GM19099 (cell line): Measurements from ENCODE around the gene KCTD2.

Source experiments
- POLR2A ChIP-seq: IDR thresholded peaks from 3 replicates; pipeline ENCODE4 v1.6.1; 2011; ENCODE audit warnings: low read depth; ENCODE audit not compliant: insufficient read length; ENCODE audit errors: extremely low read depth

The KCTD2 gene

DNA sequence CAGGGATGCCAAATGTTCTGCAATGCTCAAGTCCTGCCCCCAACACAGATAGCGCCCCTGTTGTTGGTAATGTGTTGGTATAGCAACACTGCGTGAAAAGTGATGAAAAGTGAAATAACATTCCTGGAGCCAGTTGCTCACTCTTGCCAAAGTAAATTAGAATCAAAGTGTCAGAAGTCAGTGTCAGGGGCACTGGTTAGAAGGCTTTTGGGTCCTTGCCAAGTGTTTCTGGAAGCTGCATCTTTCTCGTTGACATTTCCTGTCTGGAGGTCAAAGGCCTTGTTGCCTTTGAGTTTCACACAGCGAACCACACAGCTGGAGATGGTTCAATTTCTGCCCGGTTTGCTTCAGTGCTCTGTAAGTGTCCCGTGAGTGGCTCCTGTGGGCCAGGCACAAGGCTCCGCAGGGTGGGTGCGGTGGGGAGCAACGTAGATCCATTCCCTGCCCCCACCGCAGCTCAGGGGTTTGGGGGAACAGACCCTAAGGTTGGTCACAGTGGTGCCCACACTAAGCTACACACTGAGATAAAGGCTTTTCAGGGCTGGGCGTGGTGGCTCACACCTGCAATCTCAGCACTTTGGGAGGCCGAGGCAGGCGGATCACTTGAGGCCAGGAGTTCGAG, 37.1 kb downstream of the KCTD2 start:
- TF ChIP-seq POLR2A: no peak

DNA sequence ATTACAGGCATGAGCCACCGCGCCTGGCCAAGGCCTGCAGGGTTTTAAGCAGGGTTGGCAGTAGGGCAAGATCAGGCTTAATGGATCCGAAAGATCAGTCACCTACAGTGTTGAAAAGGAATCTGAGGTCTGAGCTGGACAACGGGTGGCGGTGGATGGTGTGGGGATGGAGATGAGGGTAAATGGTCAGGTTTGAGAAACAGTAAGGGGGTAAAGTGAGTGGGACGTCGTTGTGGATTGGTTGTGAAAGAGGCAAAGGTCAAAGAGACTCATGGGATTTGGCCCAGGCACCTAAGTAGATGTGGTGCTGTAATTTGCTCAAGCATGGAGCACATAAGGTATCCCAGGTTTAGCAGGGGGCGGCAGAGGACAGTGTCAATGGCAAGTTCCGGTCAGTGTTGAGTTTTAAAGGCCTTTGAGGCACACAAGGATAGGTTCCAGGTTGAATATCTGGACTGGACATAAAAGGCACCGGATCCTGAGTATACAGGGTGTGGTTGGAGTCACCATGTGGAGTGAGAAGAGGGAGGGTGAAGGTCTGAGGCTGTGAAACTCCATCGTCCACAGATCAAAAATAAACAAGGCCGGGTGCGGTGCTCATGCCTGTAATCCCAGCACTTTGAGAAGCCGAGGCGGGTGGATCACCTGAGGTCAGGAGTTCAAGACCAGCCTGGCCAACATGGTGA, 39.6 kb downstream of the KCTD2 start:
- TF ChIP-seq POLR2A: no peak

DNA sequence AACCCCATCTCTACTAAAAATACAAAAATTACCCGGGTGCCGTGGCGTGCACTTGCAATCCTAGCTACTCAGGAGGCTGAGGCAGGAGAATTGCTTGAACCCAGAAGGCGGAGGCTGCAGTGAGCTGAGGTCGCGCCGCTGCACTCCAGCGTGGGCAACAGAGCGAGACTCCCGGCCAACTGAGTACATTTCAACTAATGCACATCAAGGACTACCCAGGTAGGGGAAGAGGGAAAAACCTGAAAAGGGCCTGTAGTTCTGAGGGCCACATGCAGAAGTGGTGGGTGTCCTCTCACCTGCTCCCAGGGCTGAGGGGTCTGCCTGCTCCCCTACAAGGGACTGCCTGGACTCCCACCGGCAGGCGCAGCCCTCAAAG, 40.1 kb downstream of the KCTD2 start:
- TF ChIP-seq POLR2A: no peak

- no peak for TF ChIP-seq POLR2A
Observed at GRCh38 chr17:75087558-75088453, 40.8 kb downstream of the KCTD2 start, which contains the start of gene SLC16A5. TSS of gene SLC16A5 (plus strand) at chr17:75087954. CDS start at chr17:75093637, 5,683 bp downstream.

- TF ChIP-seq POLR2A: no peak
Observed at GRCh38 chr17:75088465-75089417, 41.7 kb downstream of the KCTD2 start.

DNA sequence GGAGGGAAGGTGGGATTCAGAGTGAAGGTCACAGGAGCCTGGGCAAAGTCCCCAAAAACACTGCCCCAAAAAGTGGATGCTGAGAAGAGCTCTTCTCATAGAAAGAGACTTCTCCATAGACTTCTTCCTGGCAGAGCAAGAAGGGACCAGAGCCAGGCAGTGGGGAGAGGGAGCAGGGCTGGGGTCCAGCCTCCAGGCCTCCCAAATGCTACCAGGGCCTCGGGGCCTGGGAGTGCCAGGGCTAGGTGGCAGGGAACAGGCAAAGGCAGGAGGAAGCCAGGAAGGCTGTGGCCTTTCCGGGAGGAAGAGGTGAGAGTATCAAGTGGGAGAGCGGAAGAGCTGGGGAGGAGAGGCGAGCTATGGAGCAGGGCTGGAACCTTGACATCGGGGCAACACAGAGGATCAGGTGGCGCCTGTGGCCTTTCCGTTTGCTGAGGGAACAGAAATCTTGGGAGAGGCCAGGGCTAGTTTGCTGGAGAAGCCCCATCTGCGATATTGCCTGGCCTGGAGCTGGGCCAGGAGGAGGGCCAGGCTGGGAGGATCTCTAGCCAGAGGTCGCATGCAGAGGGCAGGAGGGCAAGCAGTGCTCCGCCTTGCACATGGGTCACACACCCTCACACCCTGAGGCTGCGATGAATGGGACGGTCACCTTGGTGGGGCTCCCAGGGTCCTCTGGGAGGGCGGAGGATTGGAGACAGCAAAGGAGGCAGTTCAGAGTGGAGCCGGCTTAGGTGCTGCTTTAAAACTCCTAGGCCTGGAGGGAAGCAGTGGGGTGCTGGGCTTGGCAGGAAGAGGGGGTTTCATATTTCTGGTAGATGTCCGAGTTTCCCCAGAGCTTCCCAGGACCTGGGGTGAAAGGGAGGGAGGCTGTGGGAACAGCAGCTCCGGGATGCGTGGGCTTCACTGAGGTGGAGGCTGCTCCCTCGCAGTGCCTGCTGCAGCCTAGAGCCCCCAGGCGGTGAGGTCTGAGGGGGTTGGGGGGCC, 44.1 kb downstream of the KCTD2 start:
- no peak for TF ChIP-seq POLR2A

- TF ChIP-seq POLR2A: no peak
Observed at GRCh38 chr17:75091855-75092327, 44.9 kb downstream of the KCTD2 start.

DNA sequence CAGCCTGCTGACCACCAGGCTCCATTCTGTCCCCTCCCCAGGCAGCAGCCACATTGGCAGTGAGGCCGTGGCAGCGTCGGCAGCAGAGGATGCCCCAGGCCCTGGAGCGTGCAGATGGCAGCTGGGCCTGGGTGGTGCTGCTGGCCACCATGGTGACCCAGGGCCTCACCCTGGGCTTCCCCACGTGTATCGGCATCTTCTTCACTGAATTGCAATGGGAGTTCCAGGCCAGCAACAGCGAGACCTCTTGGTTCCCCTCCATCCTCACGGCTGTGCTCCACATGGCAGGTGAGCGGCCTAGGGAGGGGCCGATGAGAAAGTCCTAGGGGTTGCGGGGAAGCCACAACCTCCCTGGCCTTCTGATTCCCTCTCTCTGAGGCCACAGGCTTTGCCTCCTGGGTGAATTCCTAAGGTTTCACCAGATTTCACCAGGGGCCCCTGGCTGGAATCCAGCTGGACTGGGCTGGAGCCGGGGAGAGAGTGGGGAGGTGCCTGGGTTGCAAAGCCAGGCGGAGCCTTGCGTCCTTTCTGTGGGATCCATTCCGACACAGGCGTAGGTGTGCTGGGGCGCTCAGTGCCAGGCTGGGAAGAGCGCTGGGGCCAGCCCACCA, 46.6 kb downstream of the KCTD2 start:
- TF ChIP-seq POLR2A: no peak

DNA sequence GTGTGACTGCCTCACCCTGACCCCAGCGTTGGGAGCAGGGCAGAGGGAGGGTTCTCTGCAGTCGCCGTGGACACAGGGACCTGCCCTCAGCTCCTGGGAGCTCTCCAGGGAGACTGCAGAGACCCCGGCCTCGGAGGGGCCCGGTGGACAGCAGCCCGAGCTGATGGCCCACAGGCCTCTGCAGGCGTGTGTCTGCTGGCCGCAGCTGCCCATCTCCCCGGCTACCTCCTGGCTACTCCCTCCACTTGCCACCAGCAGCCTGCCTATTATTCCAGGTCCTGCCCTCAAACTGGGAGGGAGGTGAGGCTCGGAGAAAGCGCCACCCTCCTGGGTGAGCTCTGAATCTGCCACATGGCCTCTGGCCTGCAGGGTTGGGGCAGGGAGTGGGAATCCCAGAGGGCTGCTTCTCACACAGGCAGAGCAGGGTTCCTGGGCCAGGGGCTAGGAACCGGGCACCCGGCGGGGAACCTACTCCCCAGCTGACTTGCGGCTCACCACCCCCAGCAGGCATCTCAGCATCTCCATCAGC, 47.9 kb downstream of the KCTD2 start:
- TF ChIP-seq POLR2A: no peak

GRCh38 chr17:75096082-75096625, 49.1 kb downstream of the KCTD2 start:
- TF ChIP-seq POLR2A: no peak

DNA sequence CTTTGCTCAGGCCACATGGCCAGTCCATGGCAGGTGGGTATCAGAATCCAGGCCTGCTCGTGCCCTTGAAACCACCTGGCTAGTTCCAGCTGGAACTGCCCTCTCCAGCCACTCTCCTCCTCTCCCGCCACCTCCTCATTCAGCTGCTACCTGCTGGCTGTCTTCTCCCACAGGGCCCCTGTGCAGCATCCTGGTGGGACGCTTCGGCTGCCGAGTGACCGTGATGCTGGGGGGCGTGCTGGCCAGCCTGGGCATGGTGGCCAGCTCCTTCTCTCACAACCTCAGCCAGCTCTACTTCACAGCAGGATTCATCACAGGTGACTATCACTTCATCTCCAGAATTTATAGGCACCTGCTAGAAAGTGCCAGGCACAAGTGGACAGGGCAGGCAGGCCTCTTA, 50.8 kb downstream of the KCTD2 start:
- no peak for TF ChIP-seq POLR2A

DNA sequence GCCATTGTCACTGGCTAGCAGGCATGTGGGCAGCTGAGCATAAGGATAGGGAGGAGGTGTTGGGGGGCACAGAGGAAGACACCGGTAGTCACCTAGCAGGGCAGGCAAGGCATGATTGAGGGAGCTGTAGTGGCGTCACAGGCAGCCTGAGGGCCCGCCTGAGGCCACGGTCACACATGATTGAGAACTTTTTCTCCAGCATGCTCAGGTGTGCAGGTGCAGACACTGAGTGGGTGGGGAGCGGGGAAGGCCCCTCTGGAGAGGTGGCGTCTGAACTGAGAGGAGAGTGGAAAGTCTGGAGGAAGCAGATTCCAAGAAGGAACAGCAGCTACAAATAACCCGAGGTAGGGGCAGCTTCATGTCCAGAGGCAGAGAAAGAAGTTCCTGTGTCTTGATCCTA, 51.8 kb downstream of the KCTD2 start:
- TF ChIP-seq POLR2A: no peak
